Esophagus (tissue), 2 donors: ENCODE data around the gene RBM20. TPM values are rescaled to one million over a fixed set of nuclear protein-coding genes. Genes with fewer than 3 reads are reported as not detected.
A peak's percentile ranks its signal among the peaks of the same experiment; 100 is the strongest.

Experiments used
- H3K27ac ChIP-seq, 2 donors: one replicate each; pipeline ENCODE4 v1.5.1; 2013; ENCODE audit warnings: low read depth in 2 of 2, mild to moderate bottlenecking in 2 of 2, inconsistent platforms in 1 of 2, low read length in 1 of 2, moderate library complexity in 1 of 2
- H3K27me3 ChIP-seq, 2 donors: one replicate each; pipeline ENCODE4 v1.6.1; 2013; ENCODE audit warnings: low read length in 2 of 2, control low read depth in 1 of 2, mild to moderate bottlenecking in 1 of 2; ENCODE audit not compliant: insufficient read depth in 2 of 2, control insufficient read depth in 1 of 2
- H3K36me3 ChIP-seq, 2 donors: one replicate each; pipeline ENCODE4 v1.6.1; 2013; ENCODE audit warnings: low read length in 1 of 2; ENCODE audit not compliant: control insufficient read depth in 2 of 2, insufficient read depth in 2 of 2
- H3K4me1 ChIP-seq, 2 donors: one replicate each; pipeline ENCODE4 v1.6.1; 2013; ENCODE audit warnings: low read length in 1 of 2; ENCODE audit not compliant: control insufficient read depth in 2 of 2, insufficient read depth in 2 of 2
- H3K4me3 ChIP-seq, 2 donors: one replicate each; pipeline ENCODE4 v1.5.1; 2013; ENCODE audit warnings: low read length in 2 of 2, mild to moderate bottlenecking in 2 of 2, low read depth in 1 of 2, moderate library complexity in 1 of 2
- H3K9me3 ChIP-seq, 2 donors: one replicate each; pipeline ENCODE4 v1.6.1; 2013; ENCODE audit warnings: mild to moderate bottlenecking in 2 of 2, low read depth in 1 of 2, low read length in 1 of 2, moderate library complexity in 1 of 2; ENCODE audit not compliant: control insufficient read depth in 2 of 2, insufficient read depth in 1 of 2
- WGBS, 2 donors: extraction: QIAGEN DNeasy Blood & Tissue Kit; methylation state at CpG; one replicate each; pipeline ENCODE4 v1.1.7; 2013; 5-methylcytosine and 5-hydroxymethylcytosine counted together
- polyA plus RNA-seq, 2 donors: library from polyadenylated mRNA; stranded (reverse); fragments of 200-250 nt; gene quantifications; one replicate each; pipeline ENCODE4 v1.2.3, GENCODE V29; 2013
- donor health status: healthy with polysubstance abuse.
- donor health status: Bipolar disorder and iron deficiency.

Gene RBM20
- polyA plus RNA-seq, 2 donors, result 2.7 to 7.2 TPM

DNA sequence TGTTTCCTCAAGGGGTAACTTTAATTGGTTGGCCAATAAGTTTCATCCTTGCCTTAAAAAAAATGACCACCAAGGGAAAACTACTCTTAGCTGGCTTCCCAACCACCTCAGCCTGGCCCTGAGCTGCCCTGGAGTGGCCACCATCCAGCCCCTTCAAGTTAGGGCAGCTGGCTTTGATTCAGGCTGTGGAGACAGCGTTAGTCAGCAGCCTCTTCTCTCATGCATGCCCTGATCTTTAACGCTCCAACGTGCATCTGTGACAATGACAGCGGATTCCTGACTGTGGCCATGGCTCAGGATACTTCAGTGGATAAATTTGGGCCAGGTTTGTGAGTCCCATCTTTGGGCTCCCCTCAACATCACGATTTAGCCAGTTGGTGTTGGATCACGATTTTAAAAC lies 111.6 kb downstream of the RBM20 start:
- no peaks in the 10 kb centered on the region for H3K36me3 ChIP-seq
- H3K4me1 ChIP-seq, result peaks cover 2 to 6% of the 10 kb centered on the region in 2 donors
- peak overlapping the region in 1 of 2 donors; percentile 36 for H3K27ac ChIP-seq
- no peaks in the 10 kb centered on the region for H3K27me3 ChIP-seq
- no peaks in the 10 kb centered on the region for H3K9me3 ChIP-seq
- H3K4me3 ChIP-seq, result no peak overlapping the region
- 55 to 65% methylated on average over 6 of the region's 6 CpGs for WGBS, 2 donors

DNA sequence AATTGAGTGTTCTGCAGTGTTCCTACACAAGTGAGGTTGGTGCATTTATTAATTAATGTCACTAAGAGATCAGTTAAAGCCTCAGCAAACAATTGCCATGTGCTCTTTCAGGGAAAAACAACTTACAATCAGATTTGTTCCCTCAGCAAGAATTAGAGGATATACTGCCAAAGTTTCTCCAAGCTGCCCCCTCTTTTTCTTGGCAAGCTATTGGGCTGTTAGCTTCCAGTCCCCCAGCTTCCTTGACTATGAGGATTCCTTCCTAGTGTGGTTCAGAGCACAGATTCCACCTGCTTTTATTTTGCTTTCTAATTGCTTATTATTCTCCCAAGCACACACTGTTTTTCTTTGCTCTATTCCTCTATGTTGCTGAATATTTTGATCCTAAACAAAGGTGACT lies 112.7 kb downstream of the RBM20 start:
- peaks cover 2 to 6% of the 10 kb centered on the region in 2 donors for H3K4me1 ChIP-seq
- H3K27me3 ChIP-seq, result no peaks in the 10 kb centered on the region
- no peaks in the 10 kb centered on the region for H3K36me3 ChIP-seq
- no peaks in the 10 kb centered on the region for H3K9me3 ChIP-seq
- no peak overlapping the region for H3K4me3 ChIP-seq
- no peak overlapping the region for H3K27ac ChIP-seq

DNA sequence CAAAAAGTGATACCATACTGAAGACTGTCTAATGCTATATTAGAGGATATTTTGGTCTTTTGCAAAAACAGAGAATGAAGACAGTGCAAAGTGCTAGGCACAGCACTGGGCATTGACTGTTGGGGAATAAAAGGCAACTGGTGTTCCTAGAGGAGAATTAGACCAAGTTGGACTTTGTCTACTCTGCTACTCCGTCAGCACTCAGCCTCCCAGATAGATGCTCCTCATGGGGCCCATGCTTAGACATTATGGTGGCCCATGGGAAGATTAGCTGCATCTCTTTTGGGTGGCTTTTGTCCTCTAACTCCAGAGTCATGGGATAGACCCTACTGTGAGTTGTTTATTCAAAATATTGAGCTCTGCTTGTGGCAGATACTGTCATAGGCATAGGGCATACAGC lies 113.5 kb downstream of the RBM20 start:
- Histone ChIP-seq H3K27ac (no peak overlapping the region), H3K4me3 (no peak overlapping the region), H3K27me3 (no peaks in the 10 kb centered on the region), H3K36me3 (no peaks in the 10 kb centered on the region), H3K4me1 (peaks cover 2 to 6% of the 10 kb centered on the region in 2 donors), H3K9me3 (no peaks in the 10 kb centered on the region)
- WGBS, 2 donors, result 58 to 81% methylated on average over 1 of the region's 1 CpG

DNA sequence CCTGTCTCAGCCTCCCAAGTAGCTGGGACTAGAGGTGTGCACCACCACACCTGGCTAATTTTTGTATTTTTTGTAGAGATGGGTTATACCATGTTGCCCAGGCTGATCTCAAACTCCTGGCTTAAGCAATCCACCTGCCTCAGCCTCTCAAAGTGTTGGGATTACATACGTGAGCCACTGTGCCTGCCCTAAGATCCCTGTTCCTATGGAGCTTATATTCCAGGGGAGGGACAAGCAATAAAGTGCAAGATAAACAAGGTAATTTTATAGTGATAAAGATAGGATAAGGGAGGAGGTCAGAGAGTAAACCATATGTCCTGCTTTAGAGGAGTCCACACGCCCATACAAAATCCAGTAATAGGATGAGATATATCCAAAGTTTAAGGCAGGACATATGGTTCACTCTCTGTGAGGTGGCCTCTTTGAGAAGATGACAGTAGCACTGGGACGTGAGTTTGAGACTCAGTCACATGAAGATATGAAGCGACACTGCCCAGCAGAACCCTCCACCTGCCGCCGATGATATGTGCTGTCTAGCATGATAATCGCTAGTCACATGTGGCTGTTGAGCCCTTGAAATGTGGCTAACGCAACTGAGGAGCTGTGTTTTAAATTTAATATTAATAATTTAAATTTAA lies 114.1 kb downstream of the RBM20 start:
- Histone ChIP-seq H3K4me1 (peaks cover 2 to 6% of the 10 kb centered on the region in 2 donors), H3K4me3 (no peak overlapping the region), H3K9me3 (no peaks in the 10 kb centered on the region), H3K27me3 (no peaks in the 10 kb centered on the region), H3K27ac (no peak overlapping the region), H3K36me3 (no peaks in the 10 kb centered on the region)
- WGBS, 2 donors, result 89 to 90% methylated on average over 8 of the region's 8 CpGs

DNA sequence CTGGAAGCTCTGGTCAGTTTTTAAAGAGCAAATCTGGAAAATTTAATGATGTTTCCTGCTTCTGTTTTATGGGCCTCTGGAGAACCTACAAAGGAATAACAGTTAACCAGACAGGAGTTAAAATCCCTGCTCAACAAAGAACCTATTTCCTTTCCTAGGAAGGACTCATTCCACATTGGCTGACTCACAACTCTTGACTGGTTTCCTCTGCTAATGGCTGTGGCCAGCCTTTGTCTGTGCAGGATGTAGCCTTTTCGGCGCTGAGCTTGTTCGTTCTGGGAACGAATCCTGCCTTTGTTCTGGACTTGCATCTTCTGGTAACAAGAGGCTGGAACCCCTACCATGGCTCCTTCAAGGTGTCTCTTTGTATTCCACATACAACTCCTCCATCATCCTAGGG lies 114.8 kb downstream of the RBM20 start:
- Histone ChIP-seq H3K36me3 (no peaks in the 10 kb centered on the region), H3K4me1 (peaks cover 2 to 6% of the 10 kb centered on the region in 2 donors), H3K27ac (peak overlapping the region in 1 of 2 donors; percentile 50), H3K27me3 (no peaks in the 10 kb centered on the region), H3K9me3 (no peaks in the 10 kb centered on the region), H3K4me3 (no peak overlapping the region)
- 44 to 61% methylated on average over 4 of the region's 4 CpGs for WGBS, 2 donors

DNA sequence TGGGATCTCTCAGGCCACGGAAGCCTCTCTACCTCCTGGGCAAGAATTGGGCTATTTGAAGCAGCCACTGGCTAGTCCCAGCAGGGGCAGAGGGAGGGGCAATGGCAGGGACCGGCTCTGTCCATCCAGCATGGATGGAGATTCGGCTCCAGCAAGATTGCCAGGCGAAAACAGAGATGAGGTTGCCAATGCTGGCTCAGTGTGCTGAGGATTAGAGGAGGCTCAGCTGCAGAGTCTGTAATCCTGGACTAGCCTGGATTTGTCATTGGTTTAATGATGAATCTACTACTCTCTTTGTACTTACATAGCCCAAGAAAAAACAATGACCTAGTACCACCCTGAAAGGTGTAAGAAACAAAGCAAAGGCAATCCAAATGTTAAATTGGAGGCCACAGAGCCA lies 115.4 kb downstream of the RBM20 start:
- Histone ChIP-seq H3K36me3 (no peaks in the 10 kb centered on the region), H3K4me3 (no peak overlapping the region), H3K27ac (peak overlapping the region; percentile 26 to 63), H3K9me3 (no peaks in the 10 kb centered on the region), H3K27me3 (no peaks in the 10 kb centered on the region), H3K4me1 (peaks cover 4 to 6% of the 10 kb centered on the region in 2 donors)
- 43 to 77% methylated on average over 4 of the region's 4 CpGs for WGBS, 2 donors

DNA sequence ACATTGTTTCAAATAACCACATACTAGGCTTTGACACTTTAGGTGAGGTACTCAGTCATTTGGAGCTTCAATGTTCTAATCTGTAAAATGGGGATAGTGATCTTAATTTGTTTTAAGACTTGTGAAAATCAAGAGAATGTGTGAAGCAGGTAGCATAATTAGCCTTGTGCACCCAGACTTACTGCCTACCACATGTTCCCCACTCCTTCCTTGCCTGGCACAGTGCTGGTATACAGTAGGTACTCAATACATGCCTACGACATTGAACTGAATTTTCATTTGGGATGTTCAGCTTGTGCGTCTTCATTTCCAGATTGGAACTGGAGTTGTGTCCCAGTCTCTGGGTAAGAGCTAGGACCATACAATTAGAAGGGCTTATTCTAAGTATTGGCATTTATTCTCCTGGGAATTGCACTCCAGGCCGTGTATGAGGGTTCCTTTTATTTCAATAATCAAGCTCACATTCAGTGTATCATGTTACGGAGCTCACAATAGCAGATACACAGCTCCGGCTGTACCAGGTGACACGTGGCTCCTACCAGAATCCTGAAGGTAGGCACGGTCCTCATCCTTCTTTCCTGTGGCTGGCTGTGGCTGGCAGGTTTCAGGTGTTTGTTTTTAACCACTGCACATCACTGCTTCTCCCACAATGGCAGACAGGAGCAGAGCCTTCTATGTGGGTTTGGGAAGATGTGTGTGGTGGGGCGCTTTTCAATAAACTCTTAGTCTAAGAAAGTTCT lies 118.1 kb downstream of the RBM20 start:
- Histone ChIP-seq H3K4me3 (no peak overlapping the region), H3K36me3 (no peaks in the 10 kb centered on the region), H3K27me3 (no peaks in the 10 kb centered on the region), H3K27ac (no peak overlapping the region), H3K9me3 (no peaks in the 10 kb centered on the region), H3K4me1 (peaks cover 4 to 6% of the 10 kb centered on the region in 2 donors)
- WGBS, 2 donors, result 87 to 88% methylated on average over 8 of the region's 8 CpGs

DNA sequence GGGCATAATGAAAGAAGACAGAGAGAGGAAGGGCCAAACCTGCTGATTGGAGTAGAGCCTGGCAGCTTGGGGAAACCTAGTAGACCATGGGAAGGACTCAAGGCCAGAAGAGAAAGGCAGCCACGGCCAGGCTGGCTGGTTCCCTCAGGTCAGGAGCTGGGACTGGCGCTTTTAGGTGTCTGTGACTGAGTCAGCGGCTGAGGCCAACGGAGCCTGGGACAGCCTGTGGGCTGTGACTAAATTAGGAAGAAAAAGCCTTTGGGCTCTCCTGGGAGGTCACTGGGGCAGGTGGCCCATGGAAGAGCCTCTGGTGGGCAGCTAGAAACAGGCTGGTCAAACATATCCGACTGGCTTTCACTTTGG lies 118.7 kb downstream of the RBM20 start:
- no peak overlapping the region for H3K27ac ChIP-seq
- H3K27me3 ChIP-seq, result no peaks in the 10 kb centered on the region
- H3K4me1 ChIP-seq, result peaks cover 4 to 6% of the 10 kb centered on the region in 2 donors
- H3K4me3 ChIP-seq, result no peak overlapping the region
- H3K9me3 ChIP-seq, result no peaks in the 10 kb centered on the region
- H3K36me3 ChIP-seq, result no peaks in the 10 kb centered on the region
- WGBS, 2 donors, result 85 to 86% methylated on average over 5 of the region's 5 CpGs

DNA sequence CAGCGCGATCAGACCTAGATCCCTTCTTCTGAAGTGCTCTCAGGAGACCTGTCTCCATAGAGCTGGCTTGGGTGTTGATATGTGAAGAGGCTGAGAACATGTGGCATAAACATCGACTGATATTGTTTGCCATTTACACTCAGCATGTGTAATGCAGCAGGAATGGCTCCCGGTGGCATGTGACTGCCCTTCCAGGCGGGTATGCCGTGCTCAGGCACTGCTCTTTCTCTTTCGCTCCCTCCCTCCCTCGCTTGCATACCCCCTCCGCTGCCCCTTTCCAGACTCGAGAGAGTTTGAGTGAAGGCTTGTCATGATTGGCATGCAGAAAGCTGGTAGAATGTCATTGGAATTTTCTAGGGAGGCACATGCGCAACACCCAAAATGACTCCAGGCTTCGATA lies 120.2 kb downstream of the RBM20 start:
- no peaks in the 10 kb centered on the region for H3K27me3 ChIP-seq
- 88 to 90% methylated on average over 12 of the region's 12 CpGs for WGBS, 2 donors

More for the DNA sequence above, 120.2 kb downstream of the RBM20 start:
- no peak overlapping the region for H3K4me3 ChIP-seq
- no peaks in the 10 kb centered on the region for H3K9me3 ChIP-seq
- no peaks in the 10 kb centered on the region for H3K36me3 ChIP-seq
- no peak overlapping the region for H3K27ac ChIP-seq
- H3K4me1 ChIP-seq, result peaks cover 3 to 6% of the 10 kb centered on the region in 2 donors
